Measurements from ENCODE around the gene CDC42BPG.

The CDC42BPG gene

GRCh38 chr11:64870893-64871466 is 26.5 kb upstream of the CDC42BPG start:
- no peaks in the 10 kb centered on the region for H3K9me2 ChIP-seq (replicated peaks; ENCODE audit: control insufficient read depth, low read length)
- peaks cover 100% of the 10 kb centered on the region for H3K4me1 ChIP-seq (ENCODE audit: control insufficient read depth, low read length)
- H3K4me2 ChIP-seq (ENCODE audit: low read length), result peak overlapping the region; percentile 84
- peaks cover 99% of the 10 kb centered on the region for H3K79me2 ChIP-seq (ENCODE audit: control insufficient read depth, low read length)
- no peaks in the 10 kb centered on the region for H3K27me3 ChIP-seq (ENCODE audit: control insufficient read depth, low read length)
- no peaks in the 10 kb centered on the region for H3K9me3 ChIP-seq (ENCODE audit: control insufficient read depth, insufficient read depth, low read length)
- 0 out of 2 replicates have a peak, but pooled peaks cover 6% of the 10 kb centered on the region for H4K20me1 ChIP-seq (ENCODE audit: control insufficient read depth, insufficient read depth, low read depth, low read length)
- H3F3A ChIP-seq (ENCODE audit: control insufficient read depth, insufficient read depth), result peaks cover 27% of the 10 kb centered on the region
- H3K27ac ChIP-seq (ENCODE audit: low read depth, low read length), result peak overlapping the region; percentile 96
- TF ChIP-seq EZH2phosphoT487 (IDR thresholded peaks at IDR 0.05; ENCODE audit: borderline replicate concordance, low read length), result no peak
- peaks cover 91% of the 10 kb centered on the region for H3K36me3 ChIP-seq (ENCODE audit: control insufficient read depth, low read length)
- H3K4me3 ChIP-seq (ENCODE audit: low read length), result peak overlapping the region; percentile 65

- Histone ChIP-seq H3K4me2 (ENCODE audit: low read length) (peak overlapping the region; percentile 84), H3K4me1 (ENCODE audit: control insufficient read depth, low read length) (peaks cover 100% of the 10 kb centered on the region), H3K9me2 (replicated peaks; ENCODE audit: control insufficient read depth, low read length) (no peaks in the 10 kb centered on the region), H4K20me1 (ENCODE audit: control insufficient read depth, insufficient read depth, low read depth, low read length) (0 out of 2 replicates have a peak, but pooled peaks cover 6% of the 10 kb centered on the region), H3K27ac (ENCODE audit: low read depth, low read length) (peak overlapping the region; percentile 96), H3K9me3 (ENCODE audit: control insufficient read depth, insufficient read depth, low read length) (no peaks in the 10 kb centered on the region), H3K4me3 (ENCODE audit: low read length) (peak overlapping the region; percentile 65), H3K36me3 (ENCODE audit: control insufficient read depth, low read length) (peaks cover 87% of the 10 kb centered on the region), H3K79me2 (ENCODE audit: control insufficient read depth, low read length) (peaks cover 95% of the 10 kb centered on the region), H3K27me3 (ENCODE audit: control insufficient read depth, low read length) (no peaks in the 10 kb centered on the region), H3F3A (ENCODE audit: control insufficient read depth, insufficient read depth) (peaks cover 30% of the 10 kb centered on the region)
- TF ChIP-seq EZH2phosphoT487 (IDR thresholded peaks at IDR 0.05; ENCODE audit: borderline replicate concordance, low read length), result no peak
- no peak for TF ChIP-seq CTCF (IDR thresholded peaks at IDR 0.05; ENCODE audit: low read depth, low read length, poor library complexity, severe bottlenecking)
Observed at GRCh38 chr11:64870176-64870892, 25.9 kb upstream of the CDC42BPG start.

GRCh38 chr11:64869571-64870175 is 25.2 kb upstream of the CDC42BPG start:
- Histone ChIP-seq H3K79me2 (ENCODE audit: control insufficient read depth, low read length) (peaks cover 89% of the 10 kb centered on the region), H3K4me1 (ENCODE audit: control insufficient read depth, low read length) (peaks cover 100% of the 10 kb centered on the region), H3K4me2 (ENCODE audit: low read length) (peak overlapping the region; percentile 84), H3K4me3 (ENCODE audit: low read length) (peak overlapping the region; percentile 65), H3K9me2 (replicated peaks; ENCODE audit: control insufficient read depth, low read length) (no peaks in the 10 kb centered on the region), H3K9me3 (ENCODE audit: control insufficient read depth, insufficient read depth, low read length) (no peaks in the 10 kb centered on the region), H3K36me3 (ENCODE audit: control insufficient read depth, low read length) (peaks cover 81% of the 10 kb centered on the region), H3F3A (ENCODE audit: control insufficient read depth, insufficient read depth) (peaks cover 36% of the 10 kb centered on the region), H3K27ac (ENCODE audit: low read depth, low read length) (peak overlapping the region; percentile 96), H3K27me3 (ENCODE audit: control insufficient read depth, low read length) (no peaks in the 10 kb centered on the region), H4K20me1 (ENCODE audit: control insufficient read depth, insufficient read depth, low read depth, low read length) (0 out of 2 replicates have a peak, but pooled peaks cover 4% of the 10 kb centered on the region)
- no peak for TF ChIP-seq EZH2phosphoT487 (IDR thresholded peaks at IDR 0.05; ENCODE audit: borderline replicate concordance, low read length)
- peak; percentile 76 for TF ChIP-seq CTCF (IDR thresholded peaks at IDR 0.05; ENCODE audit: low read depth, low read length, poor library complexity, severe bottlenecking)
